KMS-11 (cell line): ENCODE results near the gene LNPEP.
"Not testable (repeated sequence)": the region's sequence is repeated elsewhere in the genome, so short reads cannot be mapped to it uniquely, and the experiment has no call there.

ENCODE experiments used
- H2AFZ ChIP-seq: fragments of 200-600 bp; sonication (generic); 2 replicates; pipeline ENCODE4 v1.6.1; 2016; ENCODE audit warnings: antibody characterized with exemption, mixed run types, low read depth
- H3K27ac ChIP-seq: fragments of 200-600 bp; sonication (generic); 2 replicates; pipeline ENCODE4 v1.6.1; 2016; ENCODE audit warnings: mild to moderate bottlenecking, mixed run types
- H3K27me3 ChIP-seq: fragments of 200-600 bp; sonication (generic); 2 replicates; pipeline ENCODE4 v1.6.1; 2017; ENCODE audit warnings: mild to moderate bottlenecking, low read depth, mixed run types, moderate library complexity; ENCODE audit not compliant: insufficient read depth
- H3K36me3 ChIP-seq: fragments of 200-600 bp; sonication (generic); 2 replicates; pipeline ENCODE4 v1.6.1; 2017; ENCODE audit warnings: mild to moderate bottlenecking, mixed run types; ENCODE audit not compliant: insufficient read depth
- H3K4me1 ChIP-seq: fragments of 200-600 bp; sonication (generic); 2 replicates; pipeline ENCODE4 v1.6.1; 2016; ENCODE audit warnings: mild to moderate bottlenecking, low read depth, mixed run types; ENCODE audit not compliant: poor library complexity, severe bottlenecking
- H3K4me2 ChIP-seq: fragments of 200-600 bp; sonication (generic); 2 replicates; pipeline ENCODE4 v1.7.0; 2016; ENCODE audit warnings: mild to moderate bottlenecking, mixed run types
- H3K4me3 ChIP-seq: fragments of 200-600 bp; sonication (generic); IDR thresholded peaks from 2 replicates; pipeline ENCODE4 v1.6.1; 2017; ENCODE audit warnings: low read depth, low read length, mixed read lengths; ENCODE audit not compliant: insufficient read depth
- H3K79me2 ChIP-seq: fragments of 200-600 bp; sonication (generic); 2 replicates; pipeline ENCODE4 v1.6.1; 2016; ENCODE audit warnings: low read depth, mixed run types; ENCODE audit not compliant: insufficient read depth
- H3K9ac ChIP-seq: fragments of 200-600 bp; sonication (generic); 2 replicates; pipeline ENCODE4 v1.6.1; 2016; ENCODE audit warnings: mild to moderate bottlenecking, mixed run types
- H4K20me1 ChIP-seq: fragments of 200-600 bp; sonication (generic); 2 replicates; pipeline ENCODE4 v1.6.1; 2016; ENCODE audit warnings: mild to moderate bottlenecking, mixed run types; ENCODE audit not compliant: insufficient read depth
- CTCF ChIP-seq: fragments of 200-600 bp; sonication (generic); conservative IDR thresholded peaks from 2 replicates; pipeline ENCODE4 v1.6.1; 2017; ENCODE audit warnings: low read depth, mild to moderate bottlenecking, antibody characterized with exemption, low read length, moderate library complexity, mixed read lengths

Gene LNPEP

GRCh38 chr5:96928931-96929708 lies 6.8 kb upstream of the LNPEP start:
- H3K79me2 ChIP-seq: no peaks in the 10 kb centered on the region
- no peaks in the 10 kb centered on the region for H3K36me3 ChIP-seq
- no peak for TF ChIP-seq CTCF
- no peak overlapping the region for H3K9ac ChIP-seq
- no peak overlapping the region for H3K27ac ChIP-seq
- H4K20me1 ChIP-seq: no peaks in the 10 kb centered on the region
- H3K4me2 ChIP-seq: no peak overlapping the region
- H2AFZ ChIP-seq: no peak overlapping the region
- peaks cover 44% of the 10 kb centered on the region for H3K4me1 ChIP-seq
- no peaks in the 10 kb centered on the region for H3K27me3 ChIP-seq
- no peak overlapping the region for H3K4me3 ChIP-seq

GRCh38 chr5:96930058-96930457 lies 5.8 kb upstream of the LNPEP start:
- Histone ChIP-seq H3K79me2 (no peaks in the 10 kb centered on the region), H3K36me3 (no peaks in the 10 kb centered on the region), H4K20me1 (no peaks in the 10 kb centered on the region), H2AFZ (no peak overlapping the region), H3K27me3 (no peaks in the 10 kb centered on the region), H3K4me2 (no peak overlapping the region), H3K9ac (no peak overlapping the region), H3K4me1 (peaks cover 44% of the 10 kb centered on the region), H3K4me3 (no peak overlapping the region), H3K27ac (no peak overlapping the region)
- TF ChIP-seq CTCF: no peak

GRCh38 chr5:96930589-96930988 lies 5.3 kb upstream of the LNPEP start:
- Histone ChIP-seq H3K36me3 (no peaks in the 10 kb centered on the region), H3K27ac (no peak overlapping the region), H3K4me2 (no peak overlapping the region), H3K27me3 (no peaks in the 10 kb centered on the region), H3K9ac (no peak overlapping the region), H3K79me2 (no peaks in the 10 kb centered on the region), H2AFZ (no peak overlapping the region), H3K4me1 (peaks cover 44% of the 10 kb centered on the region), H3K4me3 (no peak overlapping the region), H4K20me1 (no peaks in the 10 kb centered on the region)
- TF ChIP-seq CTCF: no peak

- H3K9ac ChIP-seq, H3K27me3 ChIP-seq, H3K4me2 ChIP-seq, H3K79me2 ChIP-seq, H4K20me1 ChIP-seq, H3K27ac ChIP-seq, H3K4me3 ChIP-seq, H3K36me3 ChIP-seq, H2AFZ ChIP-seq: not testable (repeated sequence)
- H3K4me1 ChIP-seq: peaks cover 44% of the 10 kb centered on the region
These were observed 4.8 kb upstream of the LNPEP start for GRCh38 chr5:96931037-96931436.

- Histone ChIP-seq H3K4me3 (no peak overlapping the region), H3K9ac (no peak overlapping the region), H2AFZ (no peak overlapping the region)
These were observed 4.3 kb upstream of the LNPEP start for GRCh38 chr5:96931605-96932004.

More at GRCh38 chr5:96931605-96932004, 4.3 kb upstream of the LNPEP start:
- Histone ChIP-seq H3K4me2 (peak overlapping the region; percentile 84; the same call in 1 of the 2 replicates), H3K4me1 (peaks cover 40% of the 10 kb centered on the region), H3K27me3 (no peaks in the 10 kb centered on the region), H3K79me2 (peaks cover under 1% of the 10 kb centered on the region; the same call in 1 of the 2 replicates), H3K36me3 (no peaks in the 10 kb centered on the region), H4K20me1 (no peaks in the 10 kb centered on the region), H3K27ac (no peak overlapping the region)
- no peak for TF ChIP-seq CTCF
